LNCaP clone FGC (cell line): Measurements from ENCODE around the gene NCEH1.

Experiments used
- DNase-seq: peaks from one replicate; pipeline ENCODE4 v3.0.0-alpha.2; 2011; ENCODE audit warnings: low read depth
- H3K4me3 ChIP-seq: 2 replicates; pipeline ENCODE4 v1.5.1; 2011; ENCODE audit warnings: mild to moderate bottlenecking, low read depth, low read length, control low read depth
- TF ChIP-seq, protein P1 (sequence below): IDR thresholded peaks from 2 replicates; pipeline ENCODE4 v1.5.1; 2012; ENCODE audit warnings: mild to moderate bottlenecking; ENCODE audit not compliant: control insufficient read depth, insufficient read depth; ENCODE audit errors: extremely low read depth

Gene NCEH1

DNA sequence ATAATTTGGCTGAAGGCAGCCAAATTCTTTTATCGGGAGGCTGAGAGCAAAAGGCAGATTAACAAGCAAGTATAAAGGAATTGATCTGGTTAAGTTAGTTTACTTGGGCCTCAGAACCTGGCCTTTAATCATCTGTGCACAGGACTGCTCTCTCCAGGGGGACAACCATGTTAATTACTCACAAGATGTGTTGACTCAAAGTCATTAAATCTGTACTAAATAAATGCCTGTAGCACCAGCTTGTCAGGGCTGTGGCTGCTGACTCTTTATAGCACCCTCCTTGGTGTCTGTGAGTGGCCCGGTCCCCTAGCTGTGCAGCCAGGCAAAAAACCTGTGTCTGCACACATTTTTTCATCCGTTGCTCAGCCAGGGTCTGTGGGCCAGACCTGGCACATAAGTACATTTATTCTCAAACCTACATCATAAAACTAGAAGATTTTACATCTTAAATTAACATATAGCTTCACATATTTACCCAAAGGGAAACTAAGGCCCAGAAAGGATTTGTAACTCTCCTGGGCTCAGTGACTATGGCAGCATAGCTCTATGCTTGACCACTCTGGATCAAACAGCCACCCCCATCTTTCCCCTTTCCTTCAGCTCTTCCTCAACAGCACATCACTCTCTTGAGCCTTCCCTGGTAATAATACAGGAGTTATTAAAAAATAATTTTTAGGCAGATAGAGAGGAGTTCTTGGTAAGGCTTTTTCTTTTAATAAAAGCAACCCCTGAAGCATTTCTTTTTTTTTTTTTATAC, 51.4 kb downstream of the NCEH1 start:
- no peak overlapping the region for H3K4me3 ChIP-seq
- DNase-seq: no peak
- TF ChIP-seq, protein P1, sequence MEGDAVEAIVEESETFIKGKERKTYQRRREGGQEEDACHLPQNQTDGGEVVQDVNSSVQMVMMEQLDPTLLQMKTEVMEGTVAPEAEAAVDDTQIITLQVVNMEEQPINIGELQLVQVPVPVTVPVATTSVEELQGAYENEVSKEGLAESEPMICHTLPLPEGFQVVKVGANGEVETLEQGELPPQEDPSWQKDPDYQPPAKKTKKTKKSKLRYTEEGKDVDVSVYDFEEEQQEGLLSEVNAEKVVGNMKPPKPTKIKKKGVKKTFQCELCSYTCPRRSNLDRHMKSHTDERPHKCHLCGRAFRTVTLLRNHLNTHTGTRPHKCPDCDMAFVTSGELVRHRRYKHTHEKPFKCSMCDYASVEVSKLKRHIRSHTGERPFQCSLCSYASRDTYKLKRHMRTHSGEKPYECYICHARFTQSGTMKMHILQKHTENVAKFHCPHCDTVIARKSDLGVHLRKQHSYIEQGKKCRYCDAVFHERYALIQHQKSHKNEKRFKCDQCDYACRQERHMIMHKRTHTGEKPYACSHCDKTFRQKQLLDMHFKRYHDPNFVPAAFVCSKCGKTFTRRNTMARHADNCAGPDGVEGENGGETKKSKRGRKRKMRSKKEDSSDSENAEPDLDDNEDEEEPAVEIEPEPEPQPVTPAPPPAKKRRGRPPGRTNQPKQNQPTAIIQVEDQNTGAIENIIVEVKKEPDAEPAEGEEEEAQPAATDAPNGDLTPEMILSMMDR: no peak

DNA sequence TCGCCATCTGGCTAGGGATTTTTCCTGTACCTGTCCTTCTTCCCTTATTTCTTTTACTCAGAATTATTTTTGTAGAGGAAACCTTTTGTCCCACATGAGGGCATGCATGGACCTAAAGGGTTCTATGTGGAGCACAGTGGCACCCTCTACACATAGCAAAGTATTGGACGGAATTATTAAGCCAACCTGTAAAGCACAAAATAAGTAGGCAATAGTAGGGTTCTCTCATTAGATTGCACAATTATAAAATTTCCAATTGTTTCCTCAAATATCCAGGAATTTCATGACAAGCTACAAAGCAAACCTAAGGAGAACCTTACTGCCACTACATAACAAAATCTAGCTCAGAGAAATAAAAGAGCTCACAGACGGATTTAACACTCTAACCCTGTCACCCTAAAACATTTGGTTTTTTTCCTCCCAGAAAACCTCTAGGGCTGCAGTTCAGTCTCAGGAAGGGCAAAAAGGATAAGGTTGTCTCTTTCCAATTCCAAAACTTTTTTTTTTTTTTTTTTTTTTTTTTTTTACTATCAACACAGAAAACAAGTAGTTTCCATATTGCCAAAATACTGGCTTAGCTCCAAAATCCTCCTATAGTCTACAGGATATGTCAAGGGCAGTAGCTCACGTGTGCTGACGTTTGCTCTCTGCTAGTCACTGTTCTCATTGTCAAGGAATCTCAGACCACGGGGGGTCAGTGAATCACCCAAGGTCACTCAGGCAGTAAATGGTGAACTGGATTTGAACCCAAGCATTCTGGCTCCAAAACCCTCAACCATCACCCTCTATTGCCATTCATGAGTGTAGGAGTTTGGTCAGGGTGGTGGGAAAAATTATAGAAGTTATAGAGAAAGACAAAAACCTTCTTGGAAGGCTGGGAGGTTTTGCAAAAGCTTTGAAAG, 52.3 kb downstream of the NCEH1 start:
- no peak overlapping the region for H3K4me3 ChIP-seq
- TF ChIP-seq, protein P1: no peak
- DNase-seq: no peak

DNA sequence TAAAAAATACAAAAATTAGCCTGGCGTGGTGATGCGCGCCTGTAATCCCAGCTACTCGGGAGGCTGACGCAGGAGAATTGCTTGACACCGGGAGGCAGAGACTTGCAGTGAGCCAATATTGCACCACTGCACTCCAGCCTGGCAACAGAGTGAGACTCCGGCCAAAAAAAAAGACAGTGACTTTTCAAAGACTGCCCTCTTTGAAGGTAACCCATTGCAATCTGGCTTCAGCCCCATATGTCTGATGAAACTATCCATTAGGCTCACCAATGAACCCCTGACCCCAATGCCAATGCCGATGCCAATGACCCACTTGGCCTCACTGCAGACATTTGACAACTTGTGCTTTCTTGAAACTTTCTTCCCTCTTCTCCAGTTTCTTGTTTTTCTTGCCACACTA, 54.3 kb downstream of the NCEH1 start:
- TF ChIP-seq, protein P1: no peak
- no peak for DNase-seq
- no peak overlapping the region for H3K4me3 ChIP-seq

DNA sequence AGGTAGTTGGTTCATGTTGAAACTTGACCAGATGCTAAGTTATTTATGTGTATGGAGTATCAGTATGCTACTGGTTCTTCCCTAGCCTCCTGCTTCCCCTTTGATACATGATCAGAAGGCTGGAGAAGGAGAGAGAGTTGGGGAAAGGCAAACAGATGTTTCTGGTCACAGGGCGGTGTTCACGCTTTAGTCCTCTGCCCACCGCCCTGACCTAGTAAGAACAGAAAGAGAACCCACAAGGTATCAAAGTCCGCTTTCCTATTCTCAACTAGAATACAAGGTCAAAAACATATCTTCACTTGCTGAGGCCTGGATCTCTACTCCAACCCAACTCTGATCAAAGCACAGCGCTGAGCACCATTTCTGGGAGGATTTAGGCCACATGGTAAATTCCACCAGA, 55.5 kb downstream of the NCEH1 start:
- no peak overlapping the region for H3K4me3 ChIP-seq
- DNase-seq: no peak
- TF ChIP-seq, protein P1: no peak

DNA sequence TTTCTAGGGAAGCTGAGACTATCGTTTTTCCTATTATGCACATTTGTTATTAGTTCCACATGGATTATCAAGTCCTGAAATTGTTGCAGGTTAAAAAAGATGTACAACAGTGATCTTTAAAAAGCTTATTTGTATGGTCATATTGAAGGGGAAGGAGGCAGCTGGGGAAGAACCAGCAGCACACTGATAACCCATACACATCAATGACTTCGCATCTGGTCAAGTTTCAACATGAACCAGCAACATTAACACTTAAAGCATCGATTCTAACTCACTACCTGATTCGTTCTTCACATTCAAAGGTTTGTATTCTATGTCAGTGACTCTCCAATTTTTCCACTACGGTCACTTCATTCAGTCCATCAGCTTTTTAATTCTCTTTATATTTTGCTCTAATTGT, 56.4 kb downstream of the NCEH1 start:
- TF ChIP-seq, protein P1: no peak
- DNase-seq: no peak
- no peak overlapping the region for H3K4me3 ChIP-seq

DNA sequence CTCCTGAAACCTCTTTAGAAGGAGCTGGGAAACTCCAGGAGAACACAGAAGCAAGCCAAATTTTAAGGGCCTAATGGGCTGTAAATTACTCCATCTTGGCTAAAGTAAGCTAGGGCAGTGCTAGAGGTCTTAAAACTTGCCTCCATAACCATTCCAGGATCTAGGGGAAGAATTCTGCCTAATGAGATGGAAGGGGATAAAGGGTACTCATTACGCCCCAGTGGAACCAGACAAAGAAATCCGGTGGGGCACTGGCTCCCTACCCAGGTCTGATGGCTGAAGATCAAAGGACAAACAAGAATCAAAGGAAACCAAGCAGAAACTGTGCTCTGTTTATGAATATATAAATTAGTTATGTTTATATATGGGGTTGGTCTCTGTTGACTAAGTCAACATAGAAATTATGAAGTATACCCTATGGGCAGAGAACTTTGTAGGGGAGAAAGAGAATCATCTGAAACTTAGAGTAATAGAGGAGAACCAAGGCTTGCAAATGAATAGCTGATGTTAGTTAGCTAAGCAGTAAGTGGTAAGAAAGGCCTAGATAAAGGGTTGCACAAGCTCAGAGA, 57.8 kb downstream of the NCEH1 start:
- DNase-seq: no peak
- TF ChIP-seq, protein P1: no peak
- H3K4me3 ChIP-seq: no peak overlapping the region
